ENCODE data around the gene SCD. TPM values are rescaled to one million over a fixed set of nuclear protein-coding genes. Genes with fewer than 3 reads are reported as not detected.
"Not testable (repeated sequence)": the region's sequence is repeated elsewhere in the genome, so short reads cannot be mapped to it uniquely, and the experiment has no call there.

The SCD gene
- total and polyA plus RNA-seq, 2 of the 13 experiments (the other 11 are each of a cell fraction or from before 2014, with no cell fraction given) = 492 to 512 TPM

- H3K9me3 ChIP-seq (ENCODE audit: low read length) = no peaks in the 10 kb centered on the region
- peaks cover 62% of the 10 kb centered on the region for H3K4me1 ChIP-seq (ENCODE audit: insufficient read depth, low read length)
- no peaks in the 10 kb centered on the region; a peak in 1 of 5 replicates for H3K27me3 ChIP-seq (ENCODE audit: control insufficient read depth in 1 of 2, insufficient read depth in 2 of 2, low read length in 2 of 2)
- no peak for TF ChIP-seq PHF5A (CRISPR knock-in tag; IDR thresholded peaks at IDR 0.05; ENCODE audit: low read depth, unreplicated experiment)
- peak in 1 of 2 experiments; percentile 46; a peak in 2 of 4 replicates for TF ChIP-seq REST (IDR thresholded peaks at IDR 0.05; ENCODE audit: borderline replicate concordance in 1 of 2, low read depth in 1 of 2, low read length in 2 of 2)
- no peaks in the 10 kb centered on the region for H3K79me2 ChIP-seq (ENCODE audit: insufficient read depth, low read length)
- CTCF ChIA-PET (ENCODE audit: low intra/inter-chr PET ratio, low total read pairs) = no interaction called here
- no peak overlapping the region for H2AFZ ChIP-seq (ENCODE audit: low read length)
- no peak overlapping the region for H3K4me3 ChIP-seq (replicated peaks in 1 of 3; ENCODE audit: insufficient read depth in 1 of 3, low read depth in 2 of 3, low read length in 3 of 3)
- H3K9ac ChIP-seq (ENCODE audit: insufficient read depth, low read depth, low read length) = no peak overlapping the region
- no peaks in the 10 kb centered on the region for H3K36me3 ChIP-seq (replicated peaks in 1 of 2; ENCODE audit: control insufficient read depth in 1 of 2, insufficient read depth in 2 of 2, low read length in 2 of 2)
- WGBS (ENCODE audit: low lambda C conversion rate) = 51% methylated on average over 7 of the region's 9 CpGs
- no peak for FAIRE-seq
- no peak overlapping the region for H3K4me2 ChIP-seq (ENCODE audit: low read depth, low read length)
- no peak for ATAC-seq
- intact Hi-C loops (cut with micrococcal nuclease; ENCODE audit: unreplicated experiment) (no loop called here), in situ Hi-C loops (cut with HindIII; ENCODE audit: extremely low pct_ligation_motif_present, low pct_unique_long_range_greater_than_20kb) (no loop called here)
- no peak for DNase-seq (ENCODE audit: low spot score)
- no TSS peak for BruUV-seq (replicated peaks)
- no peak overlapping the region for H3K27ac ChIP-seq (ENCODE audit: extremely low read length, insufficient read depth, low read length)
- POLR2A ChIA-PET = interaction anchor here (2.8 kb wide), 1 partner anchor 10 kb away, joined by 8 read pairs; the partner anchor contains the start of gene BLOC1S2
- H4K20me1 ChIP-seq (ENCODE audit: insufficient read depth, low read length) = no peaks in the 10 kb centered on the region
Measured at GRCh38 chr10:100297242-100297641, 49.8 kb upstream of the SCD start.

GRCh38 chr10:100301123-100301522 is 45.9 kb upstream of the SCD start:
- POLR2A ChIA-PET; intact Hi-C loops (cut with micrococcal nuclease; ENCODE audit: unreplicated experiment); H3K36me3 ChIP-seq (replicated peaks in 1 of 2; ENCODE audit: control insufficient read depth in 1 of 2, insufficient read depth in 2 of 2, low read length in 2 of 2); H3K27me3 ChIP-seq (ENCODE audit: control insufficient read depth in 1 of 2, insufficient read depth in 2 of 2, low read length in 2 of 2); H3K79me2 ChIP-seq (ENCODE audit: insufficient read depth, low read length); in situ Hi-C loops (cut with HindIII; ENCODE audit: extremely low pct_ligation_motif_present, low pct_unique_long_range_greater_than_20kb); FAIRE-seq; H3K9ac ChIP-seq (ENCODE audit: insufficient read depth, low read depth, low read length); BruUV-seq (replicated peaks); ATAC-seq; H3K27ac ChIP-seq (ENCODE audit: extremely low read length, insufficient read depth, low read length); H3K9me3 ChIP-seq (ENCODE audit: low read length); H4K20me1 ChIP-seq (ENCODE audit: insufficient read depth, low read length); H3K4me3 ChIP-seq (replicated peaks in 1 of 3; ENCODE audit: insufficient read depth in 1 of 3, low read depth in 2 of 3, low read length in 3 of 3); H2AFZ ChIP-seq (ENCODE audit: low read length); CTCF ChIA-PET (ENCODE audit: low intra/inter-chr PET ratio, low total read pairs); TF ChIP-seq SOX6 (IDR thresholded peaks at IDR 0.05): not testable (repeated sequence)
- peak; percentile 34 for DNase-seq (ENCODE audit: low spot score)
- WGBS (ENCODE audit: low lambda C conversion rate) = 4% methylated on average over 5 of the region's 5 CpGs
- peaks cover 52% of the 10 kb centered on the region for H3K4me1 ChIP-seq (ENCODE audit: insufficient read depth, low read length)
- peak overlapping the region; percentile 38; the same call in 1 of the 2 replicates for H3K4me2 ChIP-seq (ENCODE audit: low read depth, low read length)
- TF ChIP-seq SOX6 (CRISPR knock-in tag; IDR thresholded peaks at IDR 0.05) (peak; percentile 75), TBX2 (CRISPR knock-in tag; IDR thresholded peaks at IDR 0.05; ENCODE audit: borderline replicate concordance) (peak; percentile 35; the same call in 1 of the 2 replicates), HNF1A (IDR thresholded peaks at IDR 0.05; ENCODE audit: low read depth) (peak; percentile 63), HNF1A (CRISPR knock-in tag; IDR thresholded peaks at IDR 0.05; ENCODE audit: borderline replicate concordance) (peak; percentile 62; the same call in 1 of the 2 replicates)
